Activated T-helper 9 cell treated with anti-CD3 and anti-CD28 coated beads, Interleukin-2, amount 50 U/mL, for 16 hours (primary cell): ENCODE results near the gene UBAP1L.
"Not testable (repeated sequence)": the region's sequence is repeated elsewhere in the genome, so short reads cannot be mapped to it uniquely, and the experiment has no call there.

Source experiments
- DNase-seq: peaks from one replicate; pipeline ENCODE4 v3.0.0-alpha.2; 2020; ENCODE audit warnings: low read depth

Gene UBAP1L

DNA sequence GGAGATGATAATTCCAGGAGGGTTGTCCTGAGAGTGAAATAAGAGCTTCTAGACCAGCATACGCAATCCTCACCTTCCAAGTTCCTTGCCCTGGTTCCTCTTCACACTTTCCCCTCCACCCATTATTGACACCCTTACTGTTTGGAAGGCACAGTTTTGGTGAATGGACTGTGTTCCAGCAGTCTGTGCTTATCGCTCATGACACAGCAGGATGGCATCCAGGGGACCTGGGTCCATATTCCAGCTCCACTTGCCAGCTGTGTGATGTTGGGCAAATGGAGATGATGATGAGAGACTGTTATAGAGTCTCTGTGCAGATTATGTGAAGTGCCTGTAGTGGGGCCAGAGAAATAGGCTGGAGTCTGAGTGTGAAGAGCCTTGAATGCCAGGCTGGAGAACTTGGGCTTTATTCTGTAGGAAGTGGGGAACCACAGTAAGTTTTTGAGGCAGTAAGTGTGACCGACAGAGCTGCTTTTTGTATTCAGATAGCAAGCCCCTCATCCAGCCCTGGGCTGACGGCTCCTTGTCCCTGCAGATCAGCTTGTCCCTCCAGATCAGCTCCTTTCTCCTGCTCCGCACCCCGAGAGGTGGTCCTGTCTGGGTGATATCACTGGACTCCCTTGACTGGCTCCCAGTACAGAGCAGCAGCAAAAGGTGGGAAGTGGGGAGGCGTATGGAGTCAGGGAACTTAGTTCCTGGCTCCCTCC is 30.3 kb downstream of the UBAP1L start:
- DNase-seq: no peak

DNA sequence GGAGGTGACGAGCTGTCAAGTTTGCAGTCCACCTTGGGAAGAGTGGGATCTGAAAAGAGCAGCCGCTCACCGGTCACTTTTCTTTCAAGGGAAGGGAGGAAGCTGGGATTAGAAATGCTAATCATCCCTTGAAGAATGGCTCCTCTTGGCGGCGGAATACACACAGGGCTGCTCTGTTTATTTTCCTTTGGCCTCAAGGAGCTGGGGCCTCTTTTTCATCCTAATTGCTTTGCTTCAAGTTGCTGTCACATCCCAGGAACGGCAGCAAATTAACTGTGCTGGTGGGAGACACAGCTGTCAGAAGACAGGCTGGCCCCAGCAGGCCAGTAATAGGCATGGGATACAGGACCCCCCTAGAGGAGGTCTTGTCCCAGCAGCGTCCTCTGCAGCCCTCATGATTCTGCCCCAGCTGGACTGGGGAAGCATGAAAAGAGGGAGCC is 31.7 kb downstream of the UBAP1L start:
- DNase-seq: no peak

DNA sequence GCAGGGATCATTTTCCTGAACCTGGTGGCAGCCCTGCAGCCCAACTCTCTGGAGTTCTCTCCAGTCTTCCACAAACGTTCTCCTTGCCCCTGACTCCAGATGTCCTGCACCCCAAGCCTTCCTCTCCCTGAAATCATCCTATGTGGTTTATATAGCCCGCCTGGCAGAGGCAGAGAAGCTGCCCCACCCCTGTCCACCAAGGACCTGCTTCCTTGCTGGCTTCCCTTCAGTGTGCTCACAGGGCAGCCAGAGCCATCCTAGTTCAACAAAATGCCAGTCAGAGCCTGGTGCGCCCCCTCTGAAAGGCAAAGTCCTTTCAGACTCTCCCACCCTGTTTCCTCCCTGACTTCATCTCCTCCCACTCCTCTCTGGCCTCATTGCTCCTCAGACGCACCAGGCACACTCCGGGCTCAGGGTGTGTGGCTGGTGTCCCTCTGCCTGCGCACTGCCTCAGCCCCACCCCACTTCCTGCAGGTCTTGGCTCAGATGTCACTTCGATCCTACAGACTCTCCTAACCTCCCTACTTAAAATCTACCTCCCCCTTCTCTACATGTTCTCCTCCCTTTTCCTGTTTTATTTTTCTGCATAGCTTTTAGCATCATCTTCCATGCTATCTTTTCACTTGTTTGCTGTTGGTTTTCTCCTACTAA is 32.6 kb downstream of the UBAP1L start:
- no peak for DNase-seq

DNA sequence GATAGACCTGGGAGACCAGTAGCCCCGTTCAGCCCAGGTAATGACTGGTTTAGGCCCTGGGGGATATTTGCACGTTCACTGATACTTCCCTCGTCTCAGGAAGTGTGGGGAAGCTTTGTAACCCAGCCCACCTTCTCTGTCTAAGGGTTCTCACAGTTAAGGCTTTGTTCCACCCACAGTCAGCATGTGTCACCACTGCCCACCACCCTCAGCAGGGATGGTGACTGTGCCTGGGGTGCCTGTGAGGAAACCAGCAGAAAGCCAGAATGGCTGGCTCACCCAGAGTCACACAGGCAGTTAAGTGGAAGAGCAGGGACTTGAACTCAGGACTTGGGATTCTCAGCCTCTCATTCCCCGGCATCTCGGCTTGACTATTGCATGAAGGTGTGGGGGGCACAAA is 33.2 kb downstream of the UBAP1L start:
- DNase-seq: no peak

DNA sequence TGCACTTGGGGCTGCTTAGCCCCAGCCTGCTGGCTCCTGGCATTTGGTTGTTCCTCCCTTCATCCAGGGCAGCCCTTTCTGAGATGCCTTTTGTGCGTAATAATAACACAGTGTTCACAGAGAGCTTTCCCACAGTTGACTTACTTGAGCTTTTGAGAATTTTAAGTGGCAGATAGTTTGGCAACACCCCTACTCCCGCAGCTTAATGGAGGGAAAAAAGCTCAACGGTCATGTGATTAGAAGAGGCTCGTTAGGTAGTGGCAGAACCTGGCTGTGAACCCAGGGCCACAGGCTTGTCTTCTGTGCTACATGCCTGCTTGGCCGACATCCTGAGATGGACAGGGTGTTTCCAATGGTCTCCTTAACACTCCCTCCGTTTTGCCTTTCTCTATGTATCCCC is 33.7 kb downstream of the UBAP1L start:
- no peak for DNase-seq

DNA sequence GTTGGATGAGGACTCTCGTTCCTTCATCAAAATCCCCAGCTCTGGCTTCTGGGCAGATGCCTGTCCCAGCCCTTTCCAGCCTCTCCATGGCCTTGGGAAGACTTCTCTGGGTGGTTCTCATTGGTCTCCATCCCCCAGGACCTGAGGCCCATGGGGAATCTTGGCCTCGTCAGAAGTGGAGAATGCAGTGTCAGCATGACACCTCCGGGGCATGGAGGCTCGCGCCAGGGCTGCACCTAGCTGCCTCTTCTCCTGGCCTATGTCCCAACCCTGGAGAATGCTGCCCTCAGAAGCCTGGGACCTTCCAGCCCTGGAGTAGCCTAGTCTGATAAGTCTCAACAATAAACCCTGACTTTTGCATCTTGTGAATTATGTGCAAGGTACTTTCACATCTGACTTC is 35.4 kb downstream of the UBAP1L start:
- DNase-seq: no peak

DNA sequence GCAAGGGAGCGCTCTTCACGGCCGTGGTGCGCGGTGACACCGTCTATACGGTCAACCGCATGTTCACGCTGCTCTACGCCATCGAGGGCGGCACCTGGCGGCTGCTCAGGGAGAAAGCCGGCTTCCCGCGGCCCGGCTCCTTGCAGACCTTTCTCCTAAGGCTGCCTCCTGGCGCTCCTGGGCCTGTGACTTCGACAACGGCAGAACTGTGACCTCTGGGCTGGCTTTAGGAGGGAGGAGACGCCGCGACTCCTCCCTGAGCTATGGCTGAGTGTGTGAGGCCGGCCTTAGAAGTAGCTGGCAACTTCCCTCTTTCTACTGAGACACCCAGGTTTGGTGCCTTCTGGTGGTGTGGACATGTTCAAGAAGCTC is 37.0 kb downstream of the UBAP1L start:
- peak; percentile 28 for DNase-seq

DNA sequence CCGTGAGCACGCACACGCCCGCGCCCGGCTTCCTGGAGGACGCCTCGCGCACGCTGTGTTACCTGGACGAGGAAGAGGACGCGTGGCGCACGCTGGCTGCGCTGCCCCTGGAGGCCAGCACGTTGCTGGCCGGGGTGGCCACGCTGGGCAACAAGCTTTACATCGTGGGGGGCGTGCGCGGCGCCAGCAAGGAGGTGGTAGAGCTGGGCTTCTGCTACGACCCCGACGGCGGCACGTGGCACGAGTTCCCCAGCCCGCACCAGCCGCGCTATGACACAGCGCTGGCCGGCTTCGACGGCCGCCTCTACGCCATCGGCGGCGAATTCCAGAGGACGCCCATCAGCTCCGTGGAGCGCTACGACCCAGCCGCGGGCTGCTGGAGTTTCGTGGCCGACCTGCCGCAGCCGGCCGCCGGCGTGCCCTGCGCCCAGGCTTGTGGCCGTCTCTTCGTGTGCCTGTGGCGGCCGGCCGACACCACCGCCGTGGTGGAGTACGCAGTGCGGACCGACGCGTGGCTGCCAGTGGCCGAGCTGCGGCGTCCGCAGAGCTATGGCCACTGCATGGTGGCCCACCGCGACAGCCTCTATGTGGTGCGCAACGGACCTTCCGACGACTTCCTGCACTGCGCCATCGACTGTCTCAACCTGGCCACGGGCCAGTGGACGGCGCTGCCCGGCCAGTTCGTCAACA is 37.6 kb downstream of the UBAP1L start:
- DNase-seq: no peak

DNA sequence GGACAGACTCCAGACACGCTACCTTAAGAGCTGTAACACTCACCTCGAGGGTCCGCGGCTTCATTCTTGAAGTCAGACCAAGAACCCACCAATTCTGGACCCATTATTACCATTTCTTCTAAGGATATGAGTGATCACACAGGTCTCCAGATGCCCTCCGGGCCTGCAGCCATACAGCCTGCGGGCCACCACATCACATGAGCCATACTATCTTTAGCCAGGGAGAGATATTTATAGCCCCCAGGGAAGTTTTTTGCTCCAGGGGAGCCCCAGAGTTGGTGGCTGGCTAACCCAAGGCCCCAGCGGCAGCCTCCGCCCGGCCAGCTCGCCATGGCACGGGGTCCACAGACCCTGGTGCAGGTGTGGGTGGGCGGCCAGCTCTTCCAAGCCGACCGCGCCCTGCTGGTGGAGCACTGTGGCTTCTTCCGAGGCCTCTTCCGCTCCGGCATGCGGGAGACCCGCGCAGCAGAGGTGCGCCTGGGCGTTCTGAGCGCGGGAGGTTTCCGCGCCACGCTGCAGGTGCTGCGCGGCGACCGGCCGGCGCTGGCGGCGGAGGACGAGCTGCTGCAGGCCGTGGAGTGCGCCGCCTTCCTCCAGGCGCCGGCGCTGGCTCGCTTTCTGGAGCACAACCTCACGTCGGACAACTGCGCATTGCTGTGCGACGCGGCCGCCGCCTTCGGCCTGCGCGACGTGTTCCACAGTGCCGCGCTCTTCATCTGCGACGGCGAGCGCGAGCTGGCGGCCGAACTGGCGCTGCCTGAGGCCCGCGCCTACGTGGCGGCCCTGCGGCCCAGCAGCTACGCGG is 38.3 kb downstream of the UBAP1L start, which contains the start of gene KBTBD13:
Gene KBTBD13, plus strand, starts transcription at position 261 of the 805 bp plus-strand sequence. Its CDS starts 70 bp downstream, at position 331.
- no peak for DNase-seq

DNA sequence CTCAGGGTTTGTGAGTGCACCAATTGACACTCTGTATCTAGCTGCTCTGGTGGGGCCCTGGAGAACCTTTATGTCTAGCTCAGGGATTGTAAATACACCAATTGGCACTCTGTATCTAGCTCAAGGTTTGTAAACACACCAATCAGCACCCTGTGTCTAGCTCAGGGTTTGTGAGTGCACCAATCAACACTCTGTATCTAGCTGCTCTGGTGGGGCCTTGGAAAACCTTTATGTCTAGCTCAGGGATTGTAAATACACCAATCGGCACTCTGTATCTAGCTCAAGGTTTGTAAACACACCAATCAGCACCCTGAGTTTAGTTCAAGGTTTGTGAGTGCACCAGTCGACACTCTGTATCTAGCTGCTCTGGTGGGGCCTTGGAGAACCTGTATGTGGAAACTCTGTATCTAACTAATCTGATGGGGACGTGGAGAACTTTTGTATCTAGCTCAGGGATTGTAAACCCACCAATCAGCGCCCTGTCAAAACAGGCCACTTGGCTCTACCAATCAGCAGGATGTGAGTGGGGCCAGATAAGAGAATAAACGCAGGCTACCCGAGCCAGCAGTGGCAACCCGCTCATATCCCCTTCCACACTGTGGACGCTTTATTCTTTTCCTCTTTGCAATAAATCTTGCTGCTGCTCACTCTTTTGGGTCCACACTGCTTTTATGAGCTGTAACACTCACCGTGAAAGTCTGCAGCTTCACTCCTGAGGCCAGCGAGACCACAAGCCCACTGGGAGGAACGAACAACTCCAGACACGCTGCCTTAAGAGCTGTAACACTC is 39.2 kb downstream of the UBAP1L start:
- not testable (repeated sequence) for DNase-seq

DNA sequence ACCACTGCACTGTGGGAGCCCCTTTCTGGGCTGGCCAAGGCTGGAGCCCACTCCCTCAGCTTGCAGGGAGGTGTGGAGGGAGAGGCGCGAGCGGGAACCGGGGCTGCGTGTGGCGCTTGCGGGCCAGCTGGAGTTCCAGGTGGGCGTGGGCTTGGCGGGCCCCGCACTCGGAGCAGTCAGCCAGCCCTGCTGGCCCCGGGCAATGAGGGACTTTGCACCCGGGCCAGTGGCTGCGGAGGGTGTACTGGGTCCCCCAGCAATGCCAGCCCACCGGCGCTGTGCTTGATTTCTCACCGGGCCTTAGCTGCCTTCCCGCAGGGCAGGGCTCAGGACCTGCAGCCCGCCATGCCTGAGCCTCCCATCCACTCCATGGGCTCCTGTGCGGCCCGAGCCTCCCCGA is 40.1 kb downstream of the UBAP1L start:
- DNase-seq: not testable (repeated sequence)

DNA sequence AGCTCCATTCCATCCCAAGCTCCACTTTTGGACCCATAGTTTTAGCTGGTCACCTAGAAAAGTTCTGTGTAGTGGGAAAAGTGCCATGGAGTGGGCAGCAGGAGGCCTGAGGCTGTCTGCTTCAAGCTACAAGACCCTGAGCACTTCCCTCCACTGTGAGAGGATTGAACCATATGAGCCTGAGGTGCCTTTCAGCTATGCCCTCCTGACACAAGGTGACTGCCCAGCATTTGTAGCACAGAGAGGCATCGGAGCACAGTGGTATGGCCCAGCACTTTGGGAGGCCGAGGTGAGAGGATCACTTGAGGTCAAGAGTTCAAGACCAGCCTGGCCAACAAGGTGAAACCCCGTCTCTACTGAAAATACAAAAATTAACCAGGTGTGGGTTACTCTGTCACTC is 42.4 kb downstream of the UBAP1L start:
- DNase-seq: no peak

DNA sequence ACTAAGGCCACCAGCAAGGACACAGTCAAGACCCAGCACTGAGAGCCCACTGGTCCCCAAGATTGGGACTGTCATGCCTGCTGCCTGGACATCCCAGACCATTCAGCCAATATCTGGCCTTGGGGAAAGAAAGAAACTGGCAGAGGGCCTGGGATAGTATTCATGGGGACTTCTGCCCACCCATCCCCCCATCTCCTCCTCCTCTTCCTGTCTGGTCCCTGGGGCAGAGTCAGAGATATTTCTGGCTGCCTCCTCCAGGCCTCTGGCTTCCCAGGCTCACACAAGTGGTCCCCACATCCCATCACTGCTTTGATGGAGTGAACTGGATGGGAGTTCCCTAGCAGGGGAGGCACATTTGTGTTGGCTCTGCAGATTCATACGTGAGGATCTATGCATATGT is 43.0 kb downstream of the UBAP1L start:
- no peak for DNase-seq

DNA sequence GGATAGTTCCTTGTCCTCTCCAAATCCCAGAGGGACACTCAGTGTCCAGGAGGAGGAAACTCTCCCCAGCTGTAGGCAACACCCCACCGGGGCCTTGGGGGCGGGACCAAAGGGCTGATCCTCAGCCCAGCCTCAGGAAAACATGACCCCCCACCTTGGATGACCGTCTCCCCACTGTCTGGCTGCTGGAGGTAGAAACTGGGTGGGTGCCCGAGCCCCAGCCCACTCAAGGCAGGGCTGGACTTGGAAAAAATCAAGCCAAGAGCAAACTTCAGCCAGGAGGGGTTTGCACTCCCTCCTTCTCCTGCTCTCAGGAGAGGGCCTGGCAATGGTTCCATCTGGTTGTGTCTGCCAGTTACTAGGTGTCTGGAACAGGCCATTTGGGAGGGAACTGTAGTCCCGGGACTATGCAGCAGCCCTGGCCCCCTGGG is 43.6 kb downstream of the UBAP1L start:
- DNase-seq: no peak

DNA sequence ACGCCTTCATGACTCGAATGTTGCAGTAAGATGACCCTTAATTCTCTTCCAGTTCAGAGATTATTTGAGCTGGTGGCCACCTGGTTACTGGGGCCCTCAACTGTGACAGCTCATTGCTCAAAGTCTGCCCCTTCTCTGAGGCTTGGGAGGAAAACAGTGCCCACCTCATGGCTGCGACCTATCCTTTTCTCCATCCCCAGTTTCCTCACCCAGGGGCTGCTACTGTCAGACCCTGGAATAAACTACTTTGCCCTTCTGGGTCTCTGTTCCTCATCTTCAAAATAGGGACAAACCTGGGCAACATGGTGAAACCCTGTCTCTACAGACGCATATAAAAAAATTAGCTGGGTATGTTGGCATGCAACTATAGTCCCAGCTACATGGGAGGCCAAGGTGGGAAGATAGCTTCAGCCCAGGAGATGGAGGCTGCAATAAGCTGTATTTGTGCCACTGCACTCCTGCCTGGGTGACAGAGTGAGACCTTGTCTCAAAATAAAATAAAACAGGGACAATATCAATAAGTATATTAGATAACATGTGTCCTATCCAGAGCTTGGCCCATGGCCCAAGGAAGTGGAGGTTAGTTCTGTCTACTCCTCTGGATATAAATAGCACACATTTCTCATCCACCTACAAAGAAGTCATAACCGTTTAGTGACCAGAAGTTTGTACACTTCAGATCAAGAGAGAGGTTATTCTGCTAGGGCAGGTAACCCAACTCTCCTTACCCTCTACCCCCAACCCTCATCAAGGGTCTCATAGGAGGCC is 45.0 kb downstream of the UBAP1L start:
- no peak for DNase-seq

DNA sequence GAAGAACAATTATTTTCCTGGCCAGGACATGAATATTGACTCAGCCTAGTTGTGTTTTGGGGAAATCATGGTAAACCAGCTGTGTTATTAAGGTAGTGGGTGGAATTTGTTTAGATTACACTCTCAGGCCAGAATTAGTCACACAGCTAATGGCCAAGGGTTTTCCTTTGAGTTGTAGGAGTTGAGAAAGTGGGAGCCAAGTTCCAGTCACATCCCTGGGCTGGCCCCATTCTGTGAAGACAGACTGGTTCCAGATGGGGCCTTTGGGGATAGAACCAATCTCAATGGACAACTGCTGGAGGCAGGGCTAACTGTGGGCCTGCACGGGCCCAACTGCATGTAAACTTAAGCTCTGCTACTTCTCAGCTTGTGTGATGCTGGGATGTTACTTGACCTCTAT is 45.8 kb downstream of the UBAP1L start:
- no peak for DNase-seq

DNA sequence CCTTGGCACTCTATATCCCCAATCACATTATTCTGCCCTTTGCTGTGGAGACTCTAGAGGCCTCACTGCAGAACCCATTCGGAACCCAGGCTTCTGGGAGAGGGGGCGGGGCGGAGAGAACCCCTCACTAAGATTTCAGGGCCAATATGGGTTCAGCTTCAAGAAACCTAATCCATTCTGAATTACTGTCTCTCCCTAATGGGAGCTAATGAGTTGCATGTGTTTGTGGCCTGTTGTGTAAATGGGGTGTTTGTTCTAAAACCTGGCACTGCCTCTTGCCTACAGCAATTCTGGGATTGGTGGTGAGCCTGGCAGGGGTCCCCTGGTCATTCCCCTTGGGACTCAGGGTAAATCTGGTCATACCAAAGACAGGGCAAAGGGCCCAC is 46.6 kb downstream of the UBAP1L start:
- no peak for DNase-seq

DNA sequence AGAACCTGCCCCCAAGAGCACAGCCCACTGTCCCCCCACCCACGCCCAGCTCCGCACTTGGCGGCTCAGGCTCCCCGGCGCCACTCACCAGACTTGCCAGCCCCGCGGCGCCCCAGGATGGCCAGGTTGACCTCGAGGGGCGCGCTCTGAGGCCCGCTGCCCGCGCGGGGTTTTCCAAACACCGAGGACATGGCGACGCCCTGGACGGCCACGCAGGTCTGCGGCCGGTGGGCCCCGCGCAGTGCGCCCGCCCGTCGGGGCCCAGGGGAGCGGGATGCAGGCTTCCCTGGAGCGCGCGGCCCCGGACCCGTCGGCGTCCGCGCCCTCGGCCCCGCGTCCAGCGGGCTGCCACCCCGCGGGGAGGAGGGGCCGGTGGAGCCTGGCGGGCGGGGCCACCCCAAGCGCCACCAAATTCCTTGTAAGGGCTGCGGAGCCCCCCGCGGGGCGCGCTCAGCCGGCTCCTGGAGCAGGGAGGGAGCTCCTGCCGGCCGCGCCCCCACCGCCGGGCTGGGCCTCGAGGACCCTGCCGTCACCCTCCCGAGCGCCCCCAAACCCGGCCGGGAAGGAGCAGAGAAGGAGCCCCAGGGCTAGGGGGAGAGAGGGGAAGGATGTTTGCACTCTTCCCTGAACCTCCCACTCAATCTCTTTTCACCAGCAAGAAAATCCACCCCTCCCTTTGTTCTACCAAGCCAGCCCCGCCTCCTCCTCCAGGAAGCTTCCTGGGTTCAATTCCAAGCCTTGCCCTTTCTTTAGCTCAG is 47.2 kb downstream of the UBAP1L start, which contains the start of gene RASL12:
Gene RASL12, minus strand, starts transcription at position 347 of the 758 bp plus-strand sequence. Its CDS starts 156 bp downstream, at position 191.
- DNase-seq: no peak

DNA sequence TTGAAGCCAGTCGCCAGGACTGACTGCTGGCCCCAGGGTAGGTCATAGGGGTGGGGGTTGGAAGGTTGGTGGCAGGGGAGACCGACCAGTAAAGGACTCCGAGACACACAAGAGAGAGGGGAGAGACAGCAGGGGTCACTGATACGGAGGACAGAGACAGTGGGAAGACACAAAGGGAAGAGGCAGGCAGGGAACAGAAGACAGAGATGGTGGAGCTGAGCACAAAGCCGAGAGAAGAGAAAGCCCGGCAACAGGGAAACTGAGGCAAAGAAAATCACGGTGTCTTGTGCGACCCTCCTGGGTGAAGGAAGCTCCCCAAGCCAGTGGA is 47.7 kb downstream of the UBAP1L start:
- no peak for DNase-seq
